CD4-positive, alpha-beta T cell treated with Interleukin-6 for 4 hours (primary cell): ENCODE data around the gene SGIP1.
"Not testable (repeated sequence)": the region's sequence is repeated elsewhere in the genome, so short reads cannot be mapped to it uniquely, and the experiment has no call there.

ENCODE experiments used
- DNase-seq: peaks from one replicate; pipeline ENCODE4 v3.0.0-alpha.2; 2020; ENCODE audit warnings: mixed read lengths

Gene SGIP1

GRCh38 chr1:66732407-66733166 is 198.6 kb downstream of the SGIP1 start:
- no peak for DNase-seq

- DNase-seq = no peak
These were observed 199.5 kb downstream of the SGIP1 start for GRCh38 chr1:66733348-66734017.

DNA sequence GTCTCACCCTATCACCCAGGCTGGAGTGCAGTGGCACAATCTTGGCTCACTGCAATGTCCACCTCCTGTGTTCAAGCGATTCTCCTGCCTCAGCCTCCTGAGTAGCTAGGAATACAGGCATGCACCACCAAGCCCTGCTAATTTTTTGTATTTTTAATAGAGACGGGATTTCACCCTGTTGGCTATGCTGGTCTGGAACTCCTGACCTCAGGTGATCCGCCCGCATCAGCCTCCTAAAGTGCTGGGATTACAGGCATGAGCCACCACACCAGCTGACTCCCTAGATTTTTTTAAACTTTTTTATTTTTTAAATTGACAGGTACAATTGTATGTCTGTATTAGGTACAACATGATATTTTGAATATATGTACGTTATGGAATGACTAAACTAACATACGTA is 200.6 kb downstream of the SGIP1 start:
- DNase-seq = not testable (repeated sequence)

- DNase-seq = no peak
These were observed 203.9 kb downstream of the SGIP1 start for GRCh38 chr1:66737836-66738235.

DNA sequence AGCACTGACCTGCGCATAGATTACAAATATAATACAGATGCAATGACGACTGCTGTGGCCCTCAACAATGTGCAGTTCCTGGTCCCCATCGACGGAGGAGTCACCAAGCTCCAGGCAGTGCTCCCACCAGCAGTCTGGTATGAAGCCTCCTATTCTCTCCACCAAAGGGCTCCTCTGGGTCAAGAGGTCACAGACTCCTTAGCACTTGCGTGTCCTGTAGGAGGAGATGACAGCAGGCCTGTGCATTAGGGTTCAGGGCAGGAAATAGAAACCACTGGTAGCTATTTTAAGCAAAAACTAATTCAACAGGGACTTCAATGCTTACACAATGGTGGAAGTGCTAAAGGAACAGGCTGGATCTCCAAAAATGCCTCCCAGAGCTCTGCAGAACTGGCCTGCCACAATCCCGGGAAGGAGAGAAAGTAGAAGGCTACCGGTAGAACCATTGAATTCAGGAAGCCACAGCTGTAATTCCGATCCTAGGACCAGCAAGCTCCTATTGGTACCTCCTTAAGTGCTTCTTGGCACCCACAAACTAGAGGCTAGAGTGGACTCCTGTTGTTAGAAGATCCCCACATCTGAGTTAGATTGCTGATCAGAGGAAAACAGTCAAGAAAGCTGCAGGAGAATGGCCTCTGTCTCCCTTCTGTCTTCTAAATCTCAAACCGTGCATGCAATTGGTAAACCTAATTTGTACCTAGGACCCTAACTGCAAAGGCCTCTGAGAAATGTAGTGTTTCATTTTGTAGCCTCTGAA is 205.6 kb downstream of the SGIP1 start:
- DNase-seq = no peak

DNA sequence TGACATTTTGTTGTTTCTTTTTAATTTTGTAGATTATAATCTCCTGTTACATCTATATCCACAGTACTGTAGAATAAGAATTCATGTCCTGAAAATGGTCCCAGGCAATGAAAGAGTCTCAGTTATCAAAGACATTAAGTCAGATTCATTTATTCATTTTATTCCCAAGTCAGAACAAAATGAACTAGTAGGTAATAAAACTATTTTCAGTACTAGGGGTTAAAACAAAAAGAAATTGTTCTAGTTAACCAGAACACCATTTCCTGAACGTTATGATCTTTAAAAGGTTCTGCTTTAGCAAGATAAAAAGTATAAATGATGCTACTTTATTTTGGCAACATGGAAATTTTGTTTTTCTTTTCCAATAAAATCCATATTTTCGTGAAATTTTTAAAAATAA is 211.5 kb downstream of the SGIP1 start:
- no peak for DNase-seq

- no peak for DNase-seq
These were observed 213.5 kb downstream of the SGIP1 start for GRCh38 chr1:66747501-66747900.

- DNase-seq = no peak
These were observed 216.6 kb downstream of the SGIP1 start for GRCh38 chr1:66750577-66750976.

DNA sequence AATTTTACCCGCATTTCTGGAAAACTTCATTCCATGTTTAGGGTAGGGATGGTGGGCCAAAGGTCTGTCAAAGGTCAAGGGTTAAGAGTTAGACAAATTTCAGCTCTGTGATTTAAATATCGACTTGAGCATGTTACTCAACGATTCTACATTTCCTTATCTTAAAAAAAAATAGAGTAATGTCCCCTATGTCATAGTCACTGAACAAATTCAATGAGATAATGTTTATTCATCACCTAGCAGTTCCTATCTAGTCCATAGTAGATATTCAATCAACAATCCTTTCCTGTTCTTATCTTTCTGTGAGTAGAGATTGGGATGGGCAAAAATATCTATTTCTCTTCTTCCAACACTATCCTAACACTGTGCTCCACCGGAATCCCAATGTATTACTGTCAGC is 217.2 kb downstream of the SGIP1 start:
- DNase-seq = no peak

- peak; percentile 11 for DNase-seq
These were observed 218.1 kb downstream of the SGIP1 start, which contains the start of gene DYNLT5 for GRCh38 chr1:66752000-66752592. Gene DYNLT5 (plus strand): TSS chr1:66752459. CDS start chr1:66754659, 2,200 bp downstream.

- DNase-seq = no peak
These were observed 218.9 kb downstream of the SGIP1 start for GRCh38 chr1:66752671-66753371.

DNA sequence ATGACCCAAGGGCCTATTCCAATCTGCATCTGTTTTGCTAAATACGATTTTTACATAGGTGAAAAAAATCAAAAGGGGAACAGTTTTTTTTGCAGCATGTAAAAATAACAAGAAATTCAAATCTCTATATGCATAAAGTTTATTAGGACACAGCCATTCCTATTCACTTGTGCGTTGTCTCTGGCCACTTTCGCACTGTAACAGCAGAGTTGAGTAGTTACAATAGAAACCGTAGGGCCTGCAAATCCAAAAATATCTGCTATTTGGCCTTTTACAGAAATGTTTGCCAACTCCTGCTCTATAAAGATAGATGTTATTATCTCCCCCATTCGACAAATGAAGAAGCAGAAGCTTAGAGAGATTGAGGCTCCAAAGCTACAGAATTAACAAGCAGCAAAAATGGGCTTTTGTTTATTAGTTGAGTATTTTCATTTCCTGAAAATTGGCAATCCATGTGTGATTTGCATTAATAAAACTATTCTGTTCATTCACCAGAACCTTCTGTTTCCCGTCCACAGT is 223.8 kb downstream of the SGIP1 start:
- no peak for DNase-seq

GRCh38 chr1:66758241-66758755 is 224.3 kb downstream of the SGIP1 start:
- DNase-seq = no peak

- DNase-seq = no peak
These were observed 226.6 kb downstream of the SGIP1 start for GRCh38 chr1:66760506-66760905.

DNA sequence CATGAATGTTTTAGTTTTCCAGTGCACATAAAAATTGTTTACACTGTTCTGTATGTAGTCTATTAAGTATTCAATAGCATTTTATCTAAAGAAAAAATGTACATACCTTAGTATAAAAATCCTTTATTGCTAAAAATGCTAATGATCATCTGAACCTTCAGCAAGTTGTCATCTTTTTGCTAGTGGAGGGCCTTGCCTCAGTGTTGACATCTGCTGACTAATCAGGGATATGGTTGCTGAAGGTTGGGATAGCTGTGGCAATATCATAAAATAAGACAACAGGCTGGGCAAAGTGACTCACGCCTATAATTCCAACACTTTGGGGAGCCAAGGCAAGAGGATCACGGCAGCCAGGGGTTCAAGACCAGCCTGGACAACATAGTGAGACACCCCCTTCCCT is 227.3 kb downstream of the SGIP1 start:
- no peak for DNase-seq

- DNase-seq = peak; percentile 68
These were observed 231.1 kb downstream of the SGIP1 start for GRCh38 chr1:66764994-66765578.

- DNase-seq = no peak
These were observed 233.7 kb downstream of the SGIP1 start for GRCh38 chr1:66767626-66768025.

- no peak for DNase-seq
These were observed 235.0 kb downstream of the SGIP1 start for GRCh38 chr1:66768965-66769364.

GRCh38 chr1:66769512-66770229 is 235.7 kb downstream of the SGIP1 start:
- peak; percentile 26 for DNase-seq

DNA sequence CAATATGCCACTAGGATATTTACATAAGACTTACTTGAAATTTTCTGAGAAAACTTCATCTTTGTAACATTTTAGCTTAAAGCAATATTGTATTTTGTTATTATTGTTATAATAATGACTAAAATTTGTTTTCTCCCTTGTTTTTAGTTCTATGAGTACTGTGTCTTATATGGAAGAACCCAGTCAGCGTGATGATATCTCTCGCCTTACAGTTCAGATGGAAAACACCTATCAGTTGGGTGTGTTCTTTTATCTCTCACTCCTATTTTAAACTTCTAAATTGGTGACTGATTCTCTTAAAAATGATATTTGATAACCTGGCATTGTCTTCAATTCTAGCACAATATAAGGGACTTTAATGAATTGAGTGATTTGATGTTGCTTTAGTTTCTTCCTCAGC is 236.3 kb downstream of the SGIP1 start:
- DNase-seq = no peak

- no peak for DNase-seq
These were observed 236.7 kb downstream of the SGIP1 start for GRCh38 chr1:66770694-66771093.
